Stimulated activated CD8-positive, alpha-beta memory T cell treated with anti-CD3 and anti-CD28 coated beads, Interleukin-15, amount 100 ng/mL, for 4 hours (primary cell): ENCODE measurements around the gene ITGB2.

Source experiments
- DNase-seq, 2 donors: peaks; one replicate each; pipeline ENCODE4 v3.0.0-alpha.2; 2020; ENCODE audit warnings: low read depth in 2 of 2

ITGB2 gene

GRCh38 chr21:44846485-44847260 lies 74.0 kb downstream of the ITGB2 start:
- no peak for DNase-seq

GRCh38 chr21:44846224-44846484 lies 74.5 kb downstream of the ITGB2 start:
- no peak for DNase-seq

- peak in 1 of 2 donors; percentile 15 for DNase-seq
Observed at GRCh38 chr21:44845418-44846223, 75.1 kb downstream of the ITGB2 start.

- DNase-seq, result no peak
Observed at GRCh38 chr21:44844256-44844655, 76.4 kb downstream of the ITGB2 start.

GRCh38 chr21:44842721-44843445 lies 77.8 kb downstream of the ITGB2 start:
- no peak for DNase-seq

- DNase-seq, result no peak
Observed at GRCh38 chr21:44842087-44842486, 78.6 kb downstream of the ITGB2 start.

GRCh38 chr21:44840771-44841170 lies 79.9 kb downstream of the ITGB2 start:
- DNase-seq, result no peak

GRCh38 chr21:44838951-44839350 lies 81.7 kb downstream of the ITGB2 start:
- no peak for DNase-seq

- no peak for DNase-seq
Observed at GRCh38 chr21:44838039-44838895, 82.4 kb downstream of the ITGB2 start.

GRCh38 chr21:44837537-44837936 lies 83.2 kb downstream of the ITGB2 start:
- no peak for DNase-seq

- no peak for DNase-seq
Observed at GRCh38 chr21:44836666-44837471, 83.8 kb downstream of the ITGB2 start.

- DNase-seq, result no peak
Observed at GRCh38 chr21:44836349-44836665, 84.4 kb downstream of the ITGB2 start.
